Cerebellar cortex (tissue), 1 donor: ENCODE measurements around the gene AGPAT1.
A peak's percentile ranks its signal among the peaks of the same experiment; 100 is the strongest.
"Not testable (repeated sequence)": the region's sequence is repeated elsewhere in the genome, so short reads cannot be mapped to it uniquely, and the experiment has no call there.

Source experiments
- DNase-seq: peaks from one replicate; pipeline ENCODE4 v3.0.0-alpha.2; 2015; ENCODE audit warnings: low spot score

The AGPAT1 gene

GRCh38 chr6:32148289-32149091 is 27.4 kb downstream of the AGPAT1 start:
- no peak for DNase-seq

GRCh38 chr6:32147401-32148132 is 28.3 kb downstream of the AGPAT1 start:
- DNase-seq, result no peak

DNA sequence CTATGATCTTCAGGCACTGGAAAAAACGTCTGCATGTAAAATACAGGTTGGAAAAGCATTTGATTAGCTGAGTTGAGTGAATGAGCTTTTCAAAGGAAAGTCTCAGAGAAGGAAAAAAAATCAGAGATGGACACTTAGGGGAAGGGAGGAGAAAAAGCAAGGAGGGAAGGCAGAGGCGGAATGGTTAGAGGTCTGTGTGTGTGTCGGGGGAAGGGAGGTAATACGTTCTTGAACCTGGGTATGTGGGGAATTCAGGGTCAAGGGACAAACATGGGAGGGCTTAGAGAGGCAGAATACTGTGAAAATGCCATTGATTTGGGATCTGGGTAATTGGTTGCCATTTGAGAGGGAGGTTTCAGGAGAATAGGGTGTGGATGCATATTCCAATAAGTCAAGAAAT is 29.2 kb downstream of the AGPAT1 start:
- DNase-seq, result no peak

DNA sequence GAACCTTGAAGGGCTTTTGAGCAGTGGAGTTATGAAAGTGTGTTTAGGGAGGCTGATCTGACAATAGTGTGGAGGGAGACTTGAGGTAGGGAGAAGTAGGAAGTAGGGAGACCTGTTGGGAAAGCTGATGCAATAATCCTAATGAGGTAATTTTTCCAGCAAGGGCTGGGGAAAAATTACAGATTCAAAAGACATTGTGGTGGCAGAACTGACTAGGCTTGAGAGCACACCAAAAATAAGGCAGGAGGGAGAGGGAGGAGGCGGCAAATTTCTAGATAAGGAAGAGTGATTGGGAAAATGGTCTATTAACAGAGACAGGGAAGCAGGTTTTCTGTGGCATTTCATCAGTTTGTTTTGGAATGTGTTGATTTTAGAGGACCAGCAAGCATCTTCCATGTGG is 29.6 kb downstream of the AGPAT1 start:
- DNase-seq, result no peak

GRCh38 chr6:32144238-32144637 is 31.6 kb downstream of the AGPAT1 start:
- not testable (repeated sequence) for DNase-seq

GRCh38 chr6:32140420-32141046 is 35.4 kb downstream of the AGPAT1 start:
- DNase-seq, result no peak

- DNase-seq, result no peak
These were observed 36.3 kb downstream of the AGPAT1 start for GRCh38 chr6:32139590-32139989.

DNA sequence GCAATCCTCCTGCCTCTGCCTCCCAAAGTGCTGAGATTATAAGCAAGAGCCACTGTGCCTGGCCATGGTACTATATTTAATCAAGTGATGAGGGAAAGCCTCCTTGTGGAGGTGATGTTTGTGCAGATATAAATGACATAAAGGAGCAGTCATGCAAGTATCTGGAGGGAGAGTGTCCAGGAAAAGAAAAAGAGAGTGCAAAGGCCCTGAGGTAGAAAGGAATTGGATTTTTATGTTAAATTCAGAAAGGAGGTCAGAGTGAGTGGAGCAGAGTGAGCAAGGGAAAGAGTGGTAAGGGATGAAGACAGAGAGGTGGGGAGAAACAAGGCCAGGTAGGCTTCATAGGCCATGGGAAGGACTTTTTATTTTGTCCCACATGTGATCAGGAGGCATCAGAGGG is 38.4 kb downstream of the AGPAT1 start:
- DNase-seq, result no peak

DNA sequence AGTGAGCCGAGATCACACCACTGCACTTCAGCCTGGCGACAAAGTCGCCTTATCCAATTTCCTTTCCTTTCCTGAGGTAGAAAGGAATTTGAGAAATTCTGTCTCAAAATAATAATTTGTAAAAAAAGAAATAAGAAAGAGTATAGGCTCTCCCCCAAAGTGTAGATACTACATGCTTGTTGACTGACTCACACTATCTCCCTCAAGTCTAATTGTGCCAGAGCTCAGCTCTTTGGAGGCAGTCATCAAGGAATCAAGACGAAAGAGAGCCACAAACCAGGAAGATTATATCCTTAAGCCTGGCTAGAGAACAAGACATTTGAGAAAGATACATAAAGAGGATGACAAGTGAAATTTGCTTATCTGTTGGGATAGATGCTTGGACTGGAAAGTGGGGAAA is 42.1 kb downstream of the AGPAT1 start:
- DNase-seq, result no peak

DNA sequence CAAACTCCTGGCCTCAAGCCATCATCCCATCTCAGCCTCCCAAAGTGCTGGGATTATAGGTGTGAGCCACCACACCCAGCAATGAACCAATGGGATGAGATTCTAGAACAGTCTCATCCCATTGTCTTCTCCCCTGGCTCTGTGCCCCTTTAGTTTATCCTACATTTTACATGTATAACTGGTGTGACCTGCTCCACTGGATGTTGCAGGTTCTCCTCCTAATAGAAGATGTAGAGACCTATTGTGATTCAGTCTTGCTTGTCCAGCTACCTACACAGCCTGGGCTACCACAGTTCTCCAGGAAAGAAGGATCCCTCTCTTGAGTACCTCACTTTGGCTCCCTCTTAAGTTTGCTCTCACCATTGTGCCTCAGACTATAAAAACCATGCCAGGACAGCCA is 43.8 kb downstream of the AGPAT1 start:
- no peak for DNase-seq

DNA sequence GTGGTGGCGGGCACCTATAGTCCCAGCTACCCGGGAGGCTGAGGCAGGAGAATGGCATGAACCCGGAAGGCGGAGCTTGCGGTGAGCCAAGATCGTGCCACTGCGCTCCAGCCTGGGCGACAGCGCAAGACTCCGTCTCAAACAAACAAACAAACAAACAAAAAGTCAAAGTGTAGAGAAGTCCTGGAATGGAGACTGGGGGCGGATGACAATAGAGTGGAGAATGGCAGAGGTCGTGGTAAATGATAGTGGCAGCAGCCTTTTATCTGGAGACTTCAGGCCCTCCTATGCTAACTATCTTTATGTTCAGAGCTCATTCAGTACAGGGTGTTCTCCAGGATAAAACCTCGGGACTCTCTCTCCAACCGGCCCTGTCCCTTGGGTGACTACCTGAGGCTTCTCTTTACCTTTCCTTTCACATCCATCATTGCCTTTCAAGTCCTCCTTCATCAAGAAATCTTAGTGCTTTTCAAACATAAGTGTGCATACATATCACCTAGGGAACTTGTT is 44.4 kb downstream of the AGPAT1 start:
- no peak for DNase-seq

GRCh38 chr6:32129297-32130088 is 46.4 kb downstream of the AGPAT1 start:
- DNase-seq, result no peak

GRCh38 chr6:32128751-32129296 is 47.1 kb downstream of the AGPAT1 start:
- no peak for DNase-seq

DNA sequence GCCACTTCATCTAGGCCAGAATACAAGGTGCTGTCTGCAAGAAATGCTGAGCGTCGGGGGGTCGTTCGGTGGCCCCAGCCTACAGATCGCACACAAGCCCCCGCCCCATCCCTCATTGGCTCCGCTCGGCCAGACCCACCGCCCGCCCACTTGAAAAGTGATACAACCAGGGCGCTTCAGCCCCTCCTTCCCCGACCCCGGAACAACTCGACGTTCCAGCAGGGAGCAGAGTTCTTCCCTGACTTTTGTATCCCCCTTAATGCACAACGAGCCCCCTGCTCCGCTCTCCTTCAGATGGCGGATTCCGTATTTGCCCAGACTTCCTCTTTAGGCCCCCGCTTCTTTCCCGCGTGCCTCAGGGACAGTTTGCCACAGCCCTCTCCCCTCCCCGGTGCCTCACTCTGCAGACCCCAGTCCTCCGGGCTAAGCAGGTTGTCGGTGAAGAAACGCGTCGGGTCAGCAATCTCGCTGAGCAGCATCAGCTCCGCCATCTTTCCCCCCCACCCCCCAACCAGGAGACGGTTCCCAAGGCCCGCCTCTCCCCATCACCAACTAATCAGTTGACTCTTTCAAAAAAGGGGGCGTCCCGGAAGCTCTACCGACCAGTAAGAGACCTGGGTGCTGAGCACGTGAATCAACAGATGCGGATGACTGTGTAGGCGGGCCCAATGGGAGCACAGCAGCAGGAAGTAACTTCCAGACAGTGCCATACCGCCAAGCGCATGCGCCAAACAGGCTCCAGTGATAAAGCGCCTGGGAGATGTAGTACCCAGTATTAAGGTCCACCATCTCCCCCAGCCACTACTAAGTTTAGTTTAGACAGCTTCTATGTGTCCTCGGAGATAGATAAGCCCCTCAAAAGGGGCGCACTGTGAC is 47.9 kb downstream of the AGPAT1 start, which contains the start of gene ATF6B:
ATF6B (minus strand) TSS at position 530 of the 876 bp plus-strand sequence; CDS start at position 491, 39 bp downstream.
- DNase-seq, result peak; percentile 100

- no peak for DNase-seq
These were observed 48.5 kb downstream of the AGPAT1 start for GRCh38 chr6:32127409-32127716.

GRCh38 chr6:32126880-32127279 is 49.0 kb downstream of the AGPAT1 start:
- DNase-seq, result no peak

DNA sequence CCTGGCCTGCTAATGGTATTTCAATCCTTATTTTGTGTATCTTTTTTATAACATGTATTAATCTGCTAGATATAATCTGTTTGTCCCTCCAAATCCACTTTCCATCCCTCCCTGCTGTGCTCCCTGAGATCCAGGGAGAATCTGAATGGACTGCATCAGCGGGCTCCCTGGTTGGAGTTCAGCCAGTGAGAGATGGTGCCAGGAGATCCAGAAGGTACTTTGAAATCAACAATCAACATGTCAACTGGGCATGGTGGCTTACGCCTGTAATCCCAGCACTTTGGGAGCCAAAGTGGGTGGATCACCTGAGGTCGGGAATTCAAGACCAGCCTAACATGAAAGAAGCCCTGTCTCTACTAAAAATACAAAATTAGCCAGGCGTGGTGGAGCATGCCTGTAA is 52.2 kb downstream of the AGPAT1 start:
- peak; percentile 56 for DNase-seq

GRCh38 chr6:32120573-32121059 is 55.3 kb downstream of the AGPAT1 start:
- no peak for DNase-seq

DNA sequence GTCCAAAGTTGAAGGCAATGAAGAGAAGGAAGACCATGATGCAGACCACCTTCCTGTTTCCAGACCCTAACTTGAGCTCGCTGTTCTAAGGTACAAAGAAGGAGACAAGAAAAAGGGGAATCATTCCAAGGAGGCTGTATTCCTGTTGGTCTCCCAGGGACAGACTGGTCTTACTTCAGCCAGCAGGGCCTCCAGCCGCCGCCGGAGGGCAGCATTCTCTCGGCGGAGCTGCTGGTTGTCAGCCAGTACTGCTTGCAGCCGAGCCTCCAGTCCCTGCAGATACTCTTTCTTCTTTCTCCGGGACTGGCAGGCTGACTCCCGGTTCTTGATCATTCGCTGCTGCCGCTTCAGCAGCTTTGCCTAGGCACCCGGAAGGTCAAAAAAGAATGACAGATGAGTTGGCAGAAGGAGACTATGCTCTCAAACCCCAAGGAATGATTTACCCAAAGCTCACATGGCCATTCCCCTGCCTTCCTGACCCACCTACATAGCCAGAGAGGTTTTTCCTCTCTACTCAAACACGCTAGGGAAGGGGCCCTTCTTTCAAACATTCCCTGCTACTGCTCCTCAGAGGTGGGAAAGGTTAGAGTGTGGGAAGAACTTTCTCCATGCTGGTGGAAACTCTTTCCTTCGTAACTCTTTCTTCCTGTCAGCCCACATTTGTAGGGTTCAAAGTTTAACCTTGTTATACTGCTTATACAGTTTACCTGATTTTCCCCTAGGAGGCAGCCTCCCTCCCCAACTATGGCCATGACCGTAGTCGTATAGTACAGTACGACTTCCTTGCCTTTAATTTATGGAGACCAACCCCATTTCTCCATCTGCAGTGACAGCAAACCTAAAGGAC is 56.9 kb downstream of the AGPAT1 start:
- DNase-seq, result peak; percentile 92
